ENCODE data around the gene VSIG10L2. TPM values are rescaled to one million over a fixed set of nuclear protein-coding genes. Genes with fewer than 3 reads are reported as not detected.

VSIG10L2 gene
- total RNA-seq, 1 experiment from 2014 or later = not detected

GRCh38 chr11:125918140-125918840, 27.6 kb upstream of the VSIG10L2 start:
- no peak overlapping the region for H4K8ac ChIP-seq (replicated peaks; ENCODE audit: insufficient read length, low read depth, low read length)

More at GRCh38 chr11:125918140-125918840, 27.6 kb upstream of the VSIG10L2 start:
- Mint-ChIP-seq H3K36me3 (ENCODE audit: insufficient read depth in 1 of 3, low read depth in 3 of 3) (no peaks in the 10 kb centered on the region), H3K4me3 (no peak overlapping the region), H3K27me3 (ENCODE audit: low read depth) (no peaks in the 10 kb centered on the region; the same call in 1 of the 2 replicates), H3K27ac (no peak overlapping the region), H3K9me3 (no peaks in the 10 kb centered on the region), H3K4me1 (peaks cover 2 to 6% of the 10 kb centered on the region in 2 experiments; a peak in 3 of 4 replicates)
- no peaks in the 10 kb centered on the region for H4K20me1 ChIP-seq (ENCODE audit: control insufficient read depth, insufficient read depth, insufficient read length)
- no peak overlapping the region for H3K27ac ChIP-seq (ENCODE audit: insufficient read length, low read depth, low read length)
- no peak overlapping the region for H3K9ac ChIP-seq (ENCODE audit: extremely low read depth, insufficient read length, low read length)
- H3K14ac ChIP-seq (ENCODE audit: insufficient read depth, low read length) = no peak overlapping the region
- no peak overlapping the region for H3K56ac ChIP-seq (ENCODE audit: insufficient read length, low read depth, low read length)
- no peak overlapping the region for H2BK15ac ChIP-seq (ENCODE audit: low read depth, low read length)
- no peak overlapping the region for H2BK20ac ChIP-seq (ENCODE audit: low read depth, low read length, poor library complexity, severe bottlenecking)
- H3K79me2 ChIP-seq (ENCODE audit: insufficient read depth, low read length) = no peaks in the 10 kb centered on the region
- no peaks in the 10 kb centered on the region for H3K79me1 ChIP-seq (ENCODE audit: insufficient read depth, low read depth, low read length, poor library complexity, severe bottlenecking)
- H3K4ac ChIP-seq (ENCODE audit: low read depth, low read length) = no peak overlapping the region
- H2BK12ac ChIP-seq (ENCODE audit: insufficient read length, low read depth, low read length) = no peak overlapping the region
- H4K5ac ChIP-seq (ENCODE audit: insufficient read length, low read depth, low read length) = no peak overlapping the region
- H4K91ac ChIP-seq (ENCODE audit: insufficient read length, low read depth, low read length) = no peak overlapping the region
- H3K4me2 ChIP-seq (ENCODE audit: insufficient read depth, insufficient read length, low read length) = no peak overlapping the region
- no peak overlapping the region for H3K23ac ChIP-seq (ENCODE audit: insufficient read length, low read depth, low read length)
- no peak overlapping the region for H2BK120ac ChIP-seq (ENCODE audit: low read depth, low read length, poor library complexity, severe bottlenecking)
- no peak for DNase-seq
- no peaks in the 10 kb centered on the region for H3K23me2 ChIP-seq (ENCODE audit: insufficient read length, low read depth, low read length, poor library complexity, severe bottlenecking)
- no peak overlapping the region for H2AFZ ChIP-seq (ENCODE audit: low read length)
- no peak overlapping the region for H3K18ac ChIP-seq (ENCODE audit: insufficient read length, low read depth, low read length)
- no CpG with 5 or more reads among the region's 13 CpGs for WGBS (ENCODE audit: extremely low coverage, insufficient read length, low lambda C conversion rate)
- H3T11ph ChIP-seq (ENCODE audit: low read length) = no peak overlapping the region
- H3K27me3 ChIP-seq (ENCODE audit: insufficient read depth, low read length) = no peaks in the 10 kb centered on the region
- H3K9me3 ChIP-seq (ENCODE audit: control insufficient read depth, low read depth, low read length) = no peaks in the 10 kb centered on the region
- H2BK5ac ChIP-seq (ENCODE audit: insufficient read length, low read length) = no peak overlapping the region
- TF ChIP-seq CTCF (conservative IDR thresholded peaks at IDR 0.05) = peak; percentile 52
- H2AK5ac ChIP-seq (ENCODE audit: insufficient read length, low read length) = no peak overlapping the region
- no peaks in the 10 kb centered on the region for H3K4me1 ChIP-seq (ENCODE audit: insufficient read depth, low read length)

All from H9 (cell line).